Stimulated activated CD4-positive, alpha-beta T cell treated with anti-CD3 and anti-CD28 coated beads, Interleukin-15, amount 100 ng/mL, for 1 hour (primary cell): ENCODE results near the gene IKZF1.

Experiments used
- DNase-seq, 2 donors: peaks; one replicate each; pipeline ENCODE4 v3.0.0-alpha.2; 2020; ENCODE audit warnings: low read depth in 1 of 2, low spot score in 1 of 2

Gene IKZF1

GRCh38 chr7:50404392-50404791 is 99.9 kb downstream of the IKZF1 start:
- DNase-seq = no peak

GRCh38 chr7:50405221-50405620 is 100.7 kb downstream of the IKZF1 start:
- DNase-seq = no peak

- DNase-seq = no peak
Observed at GRCh38 chr7:50406935-50407334, 102.4 kb downstream of the IKZF1 start.

GRCh38 chr7:50409856-50410745 is 105.6 kb downstream of the IKZF1 start:
- DNase-seq = no peak

- no peak for DNase-seq
Observed at GRCh38 chr7:50411332-50411731, 106.8 kb downstream of the IKZF1 start.

GRCh38 chr7:50412973-50413372 is 108.5 kb downstream of the IKZF1 start:
- DNase-seq = no peak

- DNase-seq = no peak
Observed at GRCh38 chr7:50413561-50413960, 109.0 kb downstream of the IKZF1 start.

GRCh38 chr7:50415844-50416364 is 111.4 kb downstream of the IKZF1 start:
- no peak for DNase-seq

GRCh38 chr7:50416527-50417182 is 112.1 kb downstream of the IKZF1 start:
- DNase-seq = no peak

GRCh38 chr7:50418086-50418515 is 113.6 kb downstream of the IKZF1 start:
- DNase-seq = peak; percentile 40 to 49

- no peak for DNase-seq
Observed at GRCh38 chr7:50418526-50419290, 114.2 kb downstream of the IKZF1 start.

- no peak for DNase-seq
Observed at GRCh38 chr7:50421043-50421442, 116.5 kb downstream of the IKZF1 start.

GRCh38 chr7:50422858-50423257 is 118.3 kb downstream of the IKZF1 start:
- DNase-seq = no peak

- DNase-seq = no peak
Observed at GRCh38 chr7:50423860-50424259, 119.3 kb downstream of the IKZF1 start.

- no peak for DNase-seq
Observed at GRCh38 chr7:50425318-50425717, 120.8 kb downstream of the IKZF1 start.

GRCh38 chr7:50426280-50427045 is 121.9 kb downstream of the IKZF1 start:
- DNase-seq = no peak

GRCh38 chr7:50427518-50427917 is 123.0 kb downstream of the IKZF1 start:
- DNase-seq = no peak

GRCh38 chr7:50428911-50429310 is 124.4 kb downstream of the IKZF1 start:
- DNase-seq = no peak

GRCh38 chr7:50431316-50431715 is 126.8 kb downstream of the IKZF1 start:
- no peak for DNase-seq

GRCh38 chr7:50431722-50432305 is 127.3 kb downstream of the IKZF1 start:
- no peak for DNase-seq
